Heart right ventricle (tissue), 16 donors: ENCODE measurements around the gene TAF1C. TPM values are rescaled to one million over a fixed set of nuclear protein-coding genes. Genes with fewer than 3 reads are reported as not detected.

Source experiments
- ATAC-seq, 8 donors: fragments of 200-7000 bp; cut with Tn5 transposase; one replicate each; pipeline ENCODE4 v1.9.1; 2020; ENCODE audit warnings: mild to moderate bottlenecking in 8 of 8, moderate library complexity in 8 of 8, moderate number of reproducible peaks in 1 of 8
- DNase-seq, 2 donors: peaks; one replicate each; pipeline ENCODE4 v3.0.0-alpha.2; 2020
- H3K27ac ChIP-seq, 10 donors: fragments of 200-600 bp; sonication (generic) in 2 of 10; one replicate each; pipeline versions ENCODE4 v1.5.0 to v1.8.0; 2020 to 2022; ENCODE audit warnings: mild to moderate bottlenecking in 3 of 10
- H3K27me3 ChIP-seq, 7 donors: fragments of 200-600 bp; one replicate each; pipeline ENCODE4 v1.8.0; 2021 to 2022; ENCODE audit warnings: mild to moderate bottlenecking in 2 of 7
- H3K36me3 ChIP-seq, 9 donors: fragments of 200-600 bp; sonication (generic) in 1 of 9; one replicate each; pipeline versions ENCODE4 v1.5.0 to v1.8.0; 2020 to 2022; ENCODE audit warnings: mild to moderate bottlenecking in 2 of 9
- H3K4me1 ChIP-seq, 9 donors: fragments of 200-600 bp; sonication (generic) in 1 of 9; one replicate each; pipeline versions ENCODE4 v1.5.0 to v1.8.0; 2020 to 2022; ENCODE audit warnings: mild to moderate bottlenecking in 4 of 9
- H3K4me3 ChIP-seq, 10 donors: fragments of 200-600 bp; sonication (generic) in 2 of 10; one replicate each; pipeline versions ENCODE4 v1.5.0 to v1.8.0; 2020 to 2022; ENCODE audit warnings: mild to moderate bottlenecking in 7 of 10, moderate library complexity in 2 of 10
- H3K9me3 ChIP-seq, 11 donors: fragments of 200-600 bp in 10 of 11; sonication (generic) in 2 of 11; one replicate each; pipeline versions ENCODE4 v1.5.0 to v1.8.0; 2013 to 2022; ENCODE audit warnings: mild to moderate bottlenecking in 2 of 11, control low read depth in 1 of 11, moderate library complexity in 1 of 11
- WGBS, 2 donors: extraction: QIAGEN DNeasy Blood & Tissue Kit; methylation state at CpG; one replicate each; pipeline ENCODE4 v1.1.7; 2013; ENCODE audit warnings: inconsistent platforms in 1 of 2; 5-methylcytosine and 5-hydroxymethylcytosine counted together
- intact Hi-C, 10 donors: fragments of 100-400 bp; cut with DNase I; formaldehyde crosslinking; loops; one replicate each; pipeline versions ENCODE4 v1.11.1 to v1.14.2; 2022
- polyA plus RNA-seq, 2 donors: library from polyadenylated mRNA; stranded (reverse); fragments of 200-250 nt; gene quantifications; one replicate each; pipeline ENCODE4 v1.2.3, GENCODE V29; 2013
- total RNA-seq, 10 donors: library from RNA; stranded (reverse); fragmentation: NEBNext Ultra II Directional in 3 of 10; extraction: Animal tissue kit (Norgen Biotek cat#: 25700) in 3 of 10; gene quantifications; one replicate each; pipeline versions ENCODE4 v1.2.1 to v1.2.4, GENCODE V29; 2021 to 2023
- TF ChIP-seq, protein P1 (sequence below), 9 donors: fragments of 200-600 bp; sonication (generic) in 2 of 9; IDR thresholded peaks; one replicate each; pipeline versions ENCODE4 v1.5.0 to v1.8.0; 2021 to 2022; ENCODE audit warnings: antibody characterized with exemption in 9 of 9, mild to moderate bottlenecking in 5 of 9, moderate library complexity in 1 of 9
- donor health status: Arrhythmogenic right ventricular cardiomyopathy.
- donor health status: ischemic (EF 13 %, LVEDD 7.1; RV severe dilation, severe dysfunction).
- donor health status: healthy with polysubstance abuse.
- donor health status: DM: no; HTN: yes; CAD: no.
- donor health status: DM: no; HTN: no; CAD: no.
- donor health status: ischemic (EF 25% LVEDD 6.9; RV normal size, moderate dysfunction).
- donor health status: ischemic (EF 25% LVEDD 5.7; RV mildly dilated, moderate dysfunction).
- donor health status: healthy.
- donor health status: DM: yes; HTN: yes; CAD: no.
- donor health status: Ischemic cardiomyopathy.
- donor health status: ischemic (EF 35%, LVEDD 5.7; RV mildly dilated, moderate dysfunction).
- donor health status: nonischemic (EF 11% LVEDD 7.7; RV severe dilation, severe dysfunction).
- donor health status: DM: yes; HTN: yes; CAD: no.
- donor health status: PGD.
- donor health status: ischemic (EF 29% LVEDD 5.4; RV normal size, mild dysfunction).
- donor health status: nonischemic (EF 23%, LVEDD 6.1; RV moderate dilation, normal function).

TAF1C gene
- total and polyA plus RNA-seq, 12 donors = 14.2 to 76.7 (median 21.6) TPM

- WGBS, 2 donors = 55 to 65% methylated on average over 18 of the region's 18 CpGs
Observed at GRCh38 chr16:84176192-84177053, 10.4 kb downstream of the TAF1C start.

DNA sequence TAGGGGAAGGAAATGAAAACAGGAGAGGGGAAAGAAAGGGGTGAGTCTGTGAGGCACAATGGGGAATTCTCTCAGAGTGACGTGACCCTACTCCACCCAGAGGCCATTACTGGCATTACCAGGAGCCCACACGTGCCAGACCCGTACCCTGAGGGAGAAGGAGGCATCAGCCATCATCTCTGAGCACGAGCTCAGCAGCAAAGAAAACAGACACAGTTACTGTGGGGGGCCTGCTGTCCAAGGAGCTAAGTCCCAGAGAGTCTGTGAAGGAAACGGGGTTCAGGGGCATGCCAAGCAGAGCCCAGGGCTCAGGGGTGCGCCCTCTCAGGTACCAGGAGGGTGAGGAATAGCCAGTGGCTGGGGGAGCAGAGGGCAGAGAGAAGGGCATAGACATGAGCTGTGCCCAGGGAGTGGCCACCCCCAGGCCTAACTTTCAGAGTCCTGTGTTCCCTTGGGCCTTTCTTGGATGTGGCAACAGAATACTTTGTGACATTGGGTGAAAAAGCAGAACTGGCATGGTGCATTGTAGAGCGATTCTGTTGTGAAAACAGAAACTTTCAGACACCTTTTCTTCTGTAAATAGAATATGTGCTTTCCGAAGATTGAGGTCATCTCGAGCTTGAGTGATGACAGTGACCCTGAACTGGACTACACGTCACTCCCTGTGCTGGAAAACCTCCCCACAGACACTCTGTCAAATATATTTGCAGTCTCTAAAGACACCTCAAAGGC, 11.3 kb downstream of the TAF1C start:
- Histone ChIP-seq H3K27me3 (no peaks in the 10 kb centered on the region), H3K9me3 (no peaks in the 10 kb centered on the region), H3K4me3 (no peak overlapping the region), H3K4me1 (peaks cover 27 to 56% (median 43%) of the 10 kb centered on the region in 9 donors), H3K36me3 (peaks cover 0 to 31% (median 21%) of the 10 kb centered on the region in 9 donors), H3K27ac (peak overlapping the region in 9 of 10 donors; percentile 22 to 91 (median 87))
- TF ChIP-seq, protein P1, sequence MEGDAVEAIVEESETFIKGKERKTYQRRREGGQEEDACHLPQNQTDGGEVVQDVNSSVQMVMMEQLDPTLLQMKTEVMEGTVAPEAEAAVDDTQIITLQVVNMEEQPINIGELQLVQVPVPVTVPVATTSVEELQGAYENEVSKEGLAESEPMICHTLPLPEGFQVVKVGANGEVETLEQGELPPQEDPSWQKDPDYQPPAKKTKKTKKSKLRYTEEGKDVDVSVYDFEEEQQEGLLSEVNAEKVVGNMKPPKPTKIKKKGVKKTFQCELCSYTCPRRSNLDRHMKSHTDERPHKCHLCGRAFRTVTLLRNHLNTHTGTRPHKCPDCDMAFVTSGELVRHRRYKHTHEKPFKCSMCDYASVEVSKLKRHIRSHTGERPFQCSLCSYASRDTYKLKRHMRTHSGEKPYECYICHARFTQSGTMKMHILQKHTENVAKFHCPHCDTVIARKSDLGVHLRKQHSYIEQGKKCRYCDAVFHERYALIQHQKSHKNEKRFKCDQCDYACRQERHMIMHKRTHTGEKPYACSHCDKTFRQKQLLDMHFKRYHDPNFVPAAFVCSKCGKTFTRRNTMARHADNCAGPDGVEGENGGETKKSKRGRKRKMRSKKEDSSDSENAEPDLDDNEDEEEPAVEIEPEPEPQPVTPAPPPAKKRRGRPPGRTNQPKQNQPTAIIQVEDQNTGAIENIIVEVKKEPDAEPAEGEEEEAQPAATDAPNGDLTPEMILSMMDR (IDR thresholded peaks at IDR 0.05) = peak in 7 of 9 donors; percentile 50 to 81 (median 59)
- ATAC-seq = peak in 4 of 8 donors; percentile 27 to 68 (median 47)
- DNase-seq = no peak
- intact Hi-C loops = loop anchor here in 5 of 10 donors (2.0 to 10.0 kb wide), 7 partner anchors 58 to 348 kb away; partner anchors contain the start of genes NECAB2 (in 2 of the 5) and MBTPS1 (in 1 of the 5)
- WGBS, 2 donors = 34 to 42% methylated on average over 10 of the region's 10 CpGs

More at GRCh38 chr16:84176192-84177053, 10.4 kb downstream of the TAF1C start:
- peak overlapping the region; percentile 18 to 91 (median 84) for H3K27ac ChIP-seq
- peaks cover 0 to 40% (median 29%) of the 10 kb centered on the region in 9 donors for H3K36me3 ChIP-seq
- TF ChIP-seq, protein P1 (IDR thresholded peaks at IDR 0.05) = no peak
- peaks cover 30 to 61% (median 43%) of the 10 kb centered on the region in 9 donors for H3K4me1 ChIP-seq
- H3K4me3 ChIP-seq = peak overlapping the region in 1 of 10 donors; percentile 7
- DNase-seq = no peak
- intact Hi-C loops = loop anchor here in 3 of 10 donors (5.0 to 10.0 kb wide), 6 partner anchors 59 to 349 kb away; partner anchors contain the start of genes NECAB2 (in 2 of the 3) and MBTPS1 (in 1 of the 3)
- peak in 7 of 8 donors; percentile 13 to 45 (median 36) for ATAC-seq
- H3K9me3 ChIP-seq = no peaks in the 10 kb centered on the region
- H3K27me3 ChIP-seq = no peaks in the 10 kb centered on the region

DNA sequence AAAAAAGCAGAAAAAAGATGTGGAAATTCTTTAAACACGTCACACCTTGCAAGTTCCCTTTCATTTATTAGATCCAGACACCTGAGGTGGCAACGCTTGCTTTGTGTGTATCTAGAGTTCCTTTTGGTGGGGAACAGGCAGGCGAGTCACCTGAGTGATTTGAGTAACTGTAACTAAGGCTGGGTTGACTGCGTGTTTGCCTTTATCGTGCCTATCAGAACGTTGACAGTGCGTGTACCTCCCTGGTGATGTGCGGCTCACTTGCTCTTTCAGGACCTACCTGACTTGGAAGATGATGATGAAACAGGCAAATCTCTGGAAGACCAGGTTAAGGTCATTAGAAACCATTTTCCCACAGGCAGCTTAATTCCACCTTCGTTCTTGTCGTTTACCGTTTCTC, 12.5 kb downstream of the TAF1C start:
- no peak overlapping the region for H3K27ac ChIP-seq
- 88 to 89% methylated on average over 11 of the region's 11 CpGs for WGBS, 2 donors
- DNase-seq (no peak), ATAC-seq (no peak)
- H3K9me3 ChIP-seq = no peaks in the 10 kb centered on the region
- no peak overlapping the region for H3K4me3 ChIP-seq
- peaks cover 20 to 45% (median 35%) of the 10 kb centered on the region in 9 donors for H3K4me1 ChIP-seq
- TF ChIP-seq, protein P1 (IDR thresholded peaks at IDR 0.05) = no peak
- intact Hi-C loops = loop anchor here in 4 of 10 donors (2.0 to 10.0 kb wide), 3 partner anchors 90 to 210 kb away; partner anchors contain the start of gene NECAB2 (in 2 of the 4)
- H3K36me3 ChIP-seq = peaks cover 0 to 19% (median 9%) of the 10 kb centered on the region in 9 donors
- peaks cover 0 to 6% (median 0%) of the 10 kb centered on the region in 7 donors for H3K27me3 ChIP-seq
